Activated naive CD8-positive, alpha-beta T cell treated with anti-CD3 and anti-CD28 coated beads for 36 hours (primary cell): ENCODE results near the gene OR5D16. TPM values are rescaled to one million over a fixed set of nuclear protein-coding genes. Genes with fewer than 3 reads are reported as not detected.
"Not testable (repeated sequence)": the region's sequence is repeated elsewhere in the genome, so short reads cannot be mapped to it uniquely, and the experiment has no call there.

Source experiments
- DNase-seq: peaks from one replicate; pipeline ENCODE4 v3.0.0; 2021
- H3K27ac Mint-ChIP-seq: one replicate; pipeline ENCODE4 v1.8.0; 2022; ENCODE audit warnings: mild to moderate bottlenecking, moderate library complexity, mixed read lengths
- H3K27me3 Mint-ChIP-seq: one replicate; pipeline ENCODE4 v1.8.0; 2022; ENCODE audit warnings: mild to moderate bottlenecking, mixed read lengths
- H3K36me3 Mint-ChIP-seq: one replicate; pipeline ENCODE4 v1.8.0; 2021; ENCODE audit warnings: mild to moderate bottlenecking, mixed read lengths
- H3K4me1 Mint-ChIP-seq: one replicate; pipeline ENCODE4 v1.8.0; 2021; ENCODE audit warnings: mixed read lengths
- H3K4me3 Mint-ChIP-seq: one replicate; pipeline ENCODE4 v1.8.0; 2022; ENCODE audit warnings: mild to moderate bottlenecking, moderate library complexity, mixed read lengths
- H3K9me3 Mint-ChIP-seq: one replicate; pipeline ENCODE4 v1.8.0; 2022; ENCODE audit warnings: mixed read lengths
- total RNA-seq, 2 experiments: library from RNA; stranded (reverse); gene quantifications; one replicate each; pipeline ENCODE4 v1.2.3, GENCODE V29; 2021

Gene OR5D16
- not detected for total RNA-seq

DNA sequence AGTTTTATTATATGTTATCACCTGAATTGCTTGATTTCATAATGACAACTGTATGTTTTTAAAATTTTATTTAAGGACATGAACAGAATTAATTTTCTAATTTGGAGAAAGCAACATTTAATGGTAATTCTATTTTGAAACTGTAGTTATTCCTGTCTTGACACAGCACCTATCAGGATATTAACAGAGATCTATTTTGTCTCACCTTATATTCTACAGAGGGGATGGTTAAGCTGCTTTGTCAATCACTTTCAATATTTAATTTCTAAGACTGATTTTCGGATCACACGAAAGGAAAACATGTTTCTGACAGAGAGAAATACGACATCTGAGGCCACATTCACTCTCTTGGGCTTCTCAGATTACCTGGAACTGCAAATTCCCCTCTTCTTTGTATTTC, at the start of gene OR5D16:
TSS of gene OR5D16 (plus strand) at position 301 of the 400 bp plus-strand sequence. CDS start at position 301, 0 bp downstream.
- Mint-ChIP-seq H3K9me3 (peaks cover 10% of the 10 kb centered on the region), H3K4me1 (no peaks in the 10 kb centered on the region), H3K27me3 (no peaks in the 10 kb centered on the region), H3K27ac (no peak within 1 kb of the TSS), H3K36me3 (no peaks in the 10 kb centered on the region), H3K4me3 (no peak within 1 kb of the TSS)
- DNase-seq: no peak

DNA sequence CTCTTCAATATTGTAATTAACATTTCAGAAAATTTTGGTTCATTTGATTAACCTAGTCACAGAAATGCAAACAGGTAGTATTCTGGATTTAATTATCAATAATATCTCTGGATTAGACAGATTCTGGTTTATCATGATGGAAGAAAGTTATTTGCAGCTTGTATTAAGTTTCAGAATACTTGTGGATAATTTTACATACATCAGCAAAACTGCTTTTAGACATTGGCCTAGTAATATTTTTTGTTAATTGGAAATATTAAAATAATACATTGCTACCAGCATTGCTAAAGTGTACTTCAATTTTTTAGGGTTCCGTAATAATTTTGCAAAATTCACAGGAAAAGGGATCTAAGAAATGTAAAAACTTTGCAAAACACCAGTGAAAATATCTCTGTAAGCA, 46.9 kb upstream of the OR5D16 start:
- H3K9me3 Mint-ChIP-seq: peaks cover 4% of the 10 kb centered on the region

DNA sequence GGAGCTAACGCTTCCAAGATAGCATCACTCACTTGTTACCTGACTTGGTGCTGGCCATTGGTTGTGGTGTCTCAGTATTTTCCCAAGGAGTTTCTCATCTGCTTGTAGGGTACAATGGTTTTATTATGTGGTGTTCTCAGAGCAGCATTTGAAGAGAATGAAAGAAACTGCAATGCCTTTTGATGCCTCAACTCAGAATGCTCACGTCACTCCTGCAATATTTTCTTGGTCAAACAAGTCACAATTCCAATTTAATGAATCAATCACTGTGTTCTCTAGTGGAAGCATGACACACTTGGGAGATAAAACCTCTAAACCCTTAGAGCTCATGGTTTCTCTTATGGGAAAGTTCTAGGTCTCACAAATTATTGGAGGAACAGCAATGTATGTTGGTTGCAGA, 45.2 kb upstream of the OR5D16 start:
- H3K36me3 Mint-ChIP-seq: no peaks in the 10 kb centered on the region
- H3K9me3 Mint-ChIP-seq: no peaks in the 10 kb centered on the region
- no peak overlapping the region for H3K27ac Mint-ChIP-seq
- no peaks in the 10 kb centered on the region for H3K27me3 Mint-ChIP-seq
- no peak overlapping the region for H3K4me3 Mint-ChIP-seq
- no peaks in the 10 kb centered on the region for H3K4me1 Mint-ChIP-seq
- DNase-seq: no peak

More for the DNA sequence above, 46.9 kb upstream of the OR5D16 start:
- Mint-ChIP-seq H3K36me3 (no peaks in the 10 kb centered on the region), H3K4me1 (no peaks in the 10 kb centered on the region), H3K27ac (no peak overlapping the region), H3K27me3 (no peaks in the 10 kb centered on the region), H3K4me3 (no peak overlapping the region)
- no peak for DNase-seq

DNA sequence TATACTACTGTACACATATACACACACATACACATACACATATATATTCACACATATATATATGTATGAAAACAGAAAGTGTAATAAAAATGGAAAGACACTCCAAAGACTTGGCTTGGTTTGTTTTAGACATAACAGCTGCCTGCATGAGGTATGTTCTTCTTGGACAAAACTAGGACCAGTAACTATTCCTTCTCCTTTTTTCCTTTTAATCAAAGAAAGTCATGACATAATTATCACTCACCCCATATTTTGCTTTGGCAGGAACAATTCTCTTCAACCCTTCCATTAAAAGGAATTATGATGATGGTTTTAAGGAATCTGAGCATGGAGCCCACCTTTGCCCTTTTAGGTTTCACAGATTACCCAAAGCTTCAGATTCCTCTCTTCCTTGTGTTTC, 43.3 kb upstream of the OR5D16 start, which contains the start of gene OR5D14:
TSS of gene OR5D14 (plus strand) at position 301 of the 400 bp plus-strand sequence. CDS start at position 301, 0 bp downstream.
- H3K4me3 Mint-ChIP-seq: no peak within 1 kb of the TSS
- no peaks in the 10 kb centered on the region for H3K27me3 Mint-ChIP-seq
- H3K9me3 Mint-ChIP-seq: peaks cover 3% of the 10 kb centered on the region
- no peaks in the 10 kb centered on the region for H3K36me3 Mint-ChIP-seq
- H3K27ac Mint-ChIP-seq: no peak within 1 kb of the TSS
- no peak for DNase-seq
- H3K4me1 Mint-ChIP-seq: no peaks in the 10 kb centered on the region

DNA sequence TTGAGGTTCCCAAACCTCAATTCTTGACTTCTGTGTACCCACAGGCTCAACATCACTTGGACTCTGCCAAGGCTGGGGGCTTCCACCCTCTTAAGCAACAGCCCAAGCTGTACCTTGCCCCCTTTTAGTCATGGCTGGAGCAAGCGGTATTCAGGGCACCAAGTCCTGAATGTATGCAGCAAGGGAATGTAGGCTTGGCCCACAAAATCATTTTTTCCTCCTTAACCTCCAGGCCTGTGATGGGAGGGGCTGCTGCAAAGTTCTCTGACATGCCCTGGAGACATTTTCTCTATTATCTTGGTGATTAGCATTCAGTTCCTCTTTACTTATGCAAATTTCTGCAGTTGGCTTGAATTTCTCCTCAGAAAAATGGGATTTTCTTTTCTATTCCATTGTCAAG, 32.3 kb upstream of the OR5D16 start:
- Mint-ChIP-seq H3K36me3 (no peaks in the 10 kb centered on the region), H3K4me3 (no peak overlapping the region), H3K4me1 (no peaks in the 10 kb centered on the region), H3K9me3 (peaks cover 28% of the 10 kb centered on the region), H3K27ac (no peak overlapping the region), H3K27me3 (no peaks in the 10 kb centered on the region)
- no peak for DNase-seq

DNA sequence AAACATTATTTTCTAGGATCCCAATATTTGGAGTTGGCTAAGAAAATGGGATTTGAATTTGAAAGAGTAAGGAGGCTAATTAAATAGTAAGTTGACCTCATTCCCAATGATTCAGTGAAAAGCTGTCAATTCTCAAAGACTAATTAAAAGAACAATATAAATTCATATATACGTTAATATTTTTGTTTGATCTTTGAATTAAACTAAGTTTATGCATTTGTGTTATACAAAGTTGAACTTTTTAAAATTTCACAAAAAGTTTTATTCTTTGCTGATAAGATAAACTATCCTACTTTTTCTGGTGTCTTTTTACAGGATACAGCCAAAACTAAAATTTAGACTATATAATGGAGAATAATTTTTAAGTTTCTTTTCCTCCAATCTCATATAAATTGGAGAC, 27.5 kb upstream of the OR5D16 start, which contains the start of gene OR5L1:
TSS of gene OR5L1 (plus strand) at position 301 of the 400 bp plus-strand sequence. CDS start 100 bp downstream, outside the sequence.
- H3K36me3 Mint-ChIP-seq: no peaks in the 10 kb centered on the region
- H3K9me3 Mint-ChIP-seq: peaks cover 14% of the 10 kb centered on the region

DNA sequence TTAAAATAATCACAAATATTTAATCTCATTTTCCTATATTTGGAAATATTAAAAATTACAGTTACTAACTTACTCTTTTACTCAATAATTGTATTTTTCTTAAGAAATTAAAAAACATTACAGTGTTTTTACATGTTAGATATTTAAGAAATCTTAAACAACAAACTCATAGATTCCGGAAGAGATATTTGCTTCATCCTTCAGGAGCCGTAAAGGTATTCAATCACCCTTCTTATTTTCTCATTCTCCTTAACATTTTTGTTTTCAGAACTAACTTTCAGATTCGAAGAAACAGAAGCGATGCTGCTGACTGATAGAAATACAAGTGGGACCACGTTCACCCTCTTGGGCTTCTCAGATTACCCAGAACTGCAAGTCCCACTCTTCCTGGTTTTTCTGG, 19.2 kb upstream of the OR5D16 start, which contains the start of gene OR5D18:
TSS of gene OR5D18 (plus strand) at position 301 of the 400 bp plus-strand sequence. CDS start at position 301, 0 bp downstream.
- no peak for DNase-seq
- Mint-ChIP-seq H3K4me3 (no peak within 1 kb of the TSS), H3K36me3 (no peaks in the 10 kb centered on the region), H3K4me1 (no peaks in the 10 kb centered on the region), H3K27me3 (no peaks in the 10 kb centered on the region), H3K27ac (no peak within 1 kb of the TSS), H3K9me3 (peaks cover 19% of the 10 kb centered on the region)

More for the DNA sequence above, 27.5 kb upstream of the OR5D16 start, which contains the start of gene OR5L1:
- Mint-ChIP-seq H3K4me3 (no peak within 1 kb of the TSS), H3K4me1 (no peaks in the 10 kb centered on the region), H3K27ac (no peak within 1 kb of the TSS), H3K27me3 (no peaks in the 10 kb centered on the region)
- DNase-seq: no peak

DNA sequence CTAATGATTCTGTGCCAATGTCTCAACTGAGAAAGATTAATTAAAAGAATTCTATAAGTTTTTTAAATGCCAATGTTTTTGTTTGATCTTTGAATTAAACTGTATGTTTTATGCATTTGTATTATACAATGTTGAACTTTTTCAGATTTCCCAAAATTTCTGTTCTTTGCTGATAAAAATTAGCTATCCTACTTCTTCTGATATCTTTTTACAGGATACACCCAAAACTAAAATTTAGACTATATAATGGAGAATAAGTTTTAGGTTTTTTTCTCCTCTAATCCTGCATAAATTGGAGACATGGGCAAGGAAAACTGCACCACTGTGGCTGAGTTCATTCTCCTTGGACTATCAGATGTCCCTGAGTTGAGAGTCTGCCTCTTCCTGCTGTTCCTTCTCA, 11.6 kb upstream of the OR5D16 start, which contains the start of gene OR5L2:
TSS of gene OR5L2 (plus strand) at position 301 of the 400 bp plus-strand sequence. CDS start at position 301, 0 bp downstream.
- Mint-ChIP-seq H3K4me3 (no peak within 1 kb of the TSS), H3K9me3 (peaks cover 5% of the 10 kb centered on the region), H3K27me3 (no peaks in the 10 kb centered on the region), H3K4me1 (no peaks in the 10 kb centered on the region), H3K27ac (no peak within 1 kb of the TSS), H3K36me3 (no peaks in the 10 kb centered on the region)
- no peak for DNase-seq

DNA sequence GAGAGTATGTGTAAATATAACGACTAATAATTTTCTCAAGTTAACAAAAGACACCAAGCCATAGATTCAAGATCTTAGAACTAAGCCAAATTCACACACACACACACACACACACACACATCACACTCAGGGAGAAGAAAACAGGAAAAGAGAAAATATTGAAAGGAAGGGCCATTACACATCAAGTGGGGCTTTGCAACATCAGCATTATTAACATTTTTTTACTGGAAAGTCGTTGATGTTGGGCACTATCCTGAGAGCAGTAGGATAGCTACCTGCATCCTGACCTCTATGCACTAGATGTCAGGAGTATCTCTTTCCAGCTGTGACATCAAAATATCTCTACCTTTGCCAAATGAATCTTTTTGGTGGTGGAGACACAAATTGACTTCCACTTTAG, 8.9 kb downstream of the OR5D16 start:
- no peak overlapping the region for H3K27ac Mint-ChIP-seq
- no peaks in the 10 kb centered on the region for H3K36me3 Mint-ChIP-seq
- no peak for DNase-seq
- H3K4me3 Mint-ChIP-seq: no peak overlapping the region
- H3K9me3 Mint-ChIP-seq: peaks cover 13% of the 10 kb centered on the region
- H3K27me3 Mint-ChIP-seq: no peaks in the 10 kb centered on the region
- no peaks in the 10 kb centered on the region for H3K4me1 Mint-ChIP-seq

DNA sequence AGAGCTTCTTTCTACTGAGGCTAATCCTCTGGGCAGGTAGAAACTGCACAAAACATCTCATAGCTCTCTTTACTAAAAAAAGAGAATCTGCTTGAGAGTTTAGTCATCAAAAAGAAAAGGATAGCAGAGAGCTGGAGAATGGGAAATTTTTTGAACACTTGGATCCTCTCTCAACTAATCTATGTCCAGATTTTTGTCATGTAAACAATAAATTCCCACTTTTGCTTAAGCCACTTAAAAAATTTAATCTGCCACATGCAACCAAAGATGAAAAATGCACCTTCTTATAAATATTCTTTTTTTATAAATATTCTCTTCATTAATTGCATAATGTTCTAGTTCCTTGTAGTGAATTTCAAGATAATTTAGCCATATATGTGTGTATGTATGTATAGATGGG, 10.5 kb downstream of the OR5D16 start:
- Mint-ChIP-seq H3K27ac (no peak overlapping the region), H3K4me1 (no peaks in the 10 kb centered on the region), H3K9me3 (peaks cover 16% of the 10 kb centered on the region), H3K4me3 (no peak overlapping the region), H3K27me3 (no peaks in the 10 kb centered on the region), H3K36me3 (no peaks in the 10 kb centered on the region)
- DNase-seq: no peak

DNA sequence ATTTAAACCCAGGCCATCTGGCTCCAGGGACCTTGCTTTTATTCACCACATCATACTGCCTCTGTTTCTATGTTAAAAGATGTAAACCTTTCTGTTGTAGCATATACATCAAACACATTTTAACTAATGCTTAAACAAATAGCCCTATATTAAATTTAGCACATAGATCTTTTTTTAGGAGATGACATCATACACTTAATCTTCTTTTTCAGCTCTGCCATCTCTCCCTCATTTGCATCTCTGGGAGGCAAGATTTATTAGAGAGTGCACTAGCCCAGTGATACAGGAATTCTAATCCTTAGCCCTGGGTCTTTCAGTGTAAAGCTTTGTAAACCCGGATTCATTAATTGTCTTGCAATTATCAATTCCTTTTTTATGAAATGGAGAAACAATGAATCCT, 13.6 kb downstream of the OR5D16 start:
- H3K36me3 Mint-ChIP-seq: no peaks in the 10 kb centered on the region
- no peaks in the 10 kb centered on the region for H3K4me1 Mint-ChIP-seq
- no peak overlapping the region for H3K27ac Mint-ChIP-seq
- no peak for DNase-seq
- no peak overlapping the region for H3K4me3 Mint-ChIP-seq
- H3K9me3 Mint-ChIP-seq: peaks cover 6% of the 10 kb centered on the region
- H3K27me3 Mint-ChIP-seq: no peaks in the 10 kb centered on the region

DNA sequence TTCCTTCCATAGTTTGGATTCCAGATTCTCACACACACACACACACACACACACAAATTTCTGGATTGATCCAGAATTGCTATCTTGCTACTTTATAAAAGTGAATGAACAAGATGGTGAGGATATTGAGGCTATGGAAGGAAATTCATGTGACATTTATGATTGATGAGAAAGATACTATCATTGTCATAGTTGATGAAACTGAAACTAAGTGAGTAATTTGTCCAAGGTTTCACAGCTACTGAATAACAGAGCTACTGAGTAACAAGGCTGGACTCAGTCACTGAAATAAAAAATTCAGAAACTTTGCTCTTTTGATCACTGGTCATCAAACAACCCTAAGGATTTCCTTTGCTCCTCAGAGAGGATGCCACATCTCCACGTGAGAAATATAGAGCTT, 16.2 kb downstream of the OR5D16 start:
- no peak overlapping the region for H3K4me3 Mint-ChIP-seq
- DNase-seq: no peak
- H3K9me3 Mint-ChIP-seq: peaks cover 8% of the 10 kb centered on the region
- no peaks in the 10 kb centered on the region for H3K36me3 Mint-ChIP-seq
- H3K27me3 Mint-ChIP-seq: no peaks in the 10 kb centered on the region
- H3K4me1 Mint-ChIP-seq: no peaks in the 10 kb centered on the region
- no peak overlapping the region for H3K27ac Mint-ChIP-seq

DNA sequence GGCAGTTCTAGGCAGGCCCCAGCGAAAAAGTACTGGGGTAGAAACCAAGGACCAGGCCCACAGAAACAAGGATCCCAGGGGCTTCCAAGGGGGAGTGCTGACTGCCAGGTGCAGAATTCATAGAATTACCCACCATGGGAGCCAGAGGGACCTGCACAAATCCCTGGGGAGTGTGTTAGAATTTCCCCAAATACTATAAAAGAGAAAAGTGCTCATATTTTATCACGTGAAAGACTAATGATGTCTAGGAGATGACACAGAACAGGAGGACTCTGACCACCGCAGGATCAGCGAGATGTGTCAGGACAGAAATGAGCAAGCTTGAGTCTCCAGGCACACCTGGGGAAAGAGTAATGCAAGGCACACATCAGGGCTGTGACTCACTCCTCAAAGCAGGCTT, 28.8 kb downstream of the OR5D16 start:
- not testable (repeated sequence) for H3K4me1 Mint-ChIP-seq, H3K4me3 Mint-ChIP-seq, H3K27me3 Mint-ChIP-seq, H3K36me3 Mint-ChIP-seq, DNase-seq, H3K27ac Mint-ChIP-seq, H3K9me3 Mint-ChIP-seq

DNA sequence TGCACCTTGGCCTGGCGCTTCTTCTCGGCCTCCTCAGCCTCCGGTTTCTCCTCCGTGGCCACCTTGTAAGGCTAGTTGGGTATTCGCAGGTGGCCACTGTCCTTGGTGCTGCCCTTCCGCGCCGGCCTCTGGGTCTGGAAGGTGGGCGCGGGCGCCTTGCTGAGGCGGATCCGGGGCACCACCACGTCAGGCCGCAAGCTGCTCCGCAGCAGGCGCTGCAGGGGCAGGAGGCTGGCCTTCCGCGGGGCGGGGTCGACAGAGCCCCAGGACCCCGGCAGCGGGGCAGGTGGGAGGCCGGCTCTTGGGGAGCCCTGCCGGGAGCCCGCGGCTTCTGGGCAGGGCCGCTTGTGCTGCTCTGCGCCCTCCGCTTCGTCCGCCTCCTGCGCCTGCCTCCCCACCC, 34.2 kb downstream of the OR5D16 start:
- DNase-seq, H3K27me3 Mint-ChIP-seq, H3K4me1 Mint-ChIP-seq, H3K9me3 Mint-ChIP-seq, H3K27ac Mint-ChIP-seq, H3K4me3 Mint-ChIP-seq, H3K36me3 Mint-ChIP-seq: not testable (repeated sequence)

DNA sequence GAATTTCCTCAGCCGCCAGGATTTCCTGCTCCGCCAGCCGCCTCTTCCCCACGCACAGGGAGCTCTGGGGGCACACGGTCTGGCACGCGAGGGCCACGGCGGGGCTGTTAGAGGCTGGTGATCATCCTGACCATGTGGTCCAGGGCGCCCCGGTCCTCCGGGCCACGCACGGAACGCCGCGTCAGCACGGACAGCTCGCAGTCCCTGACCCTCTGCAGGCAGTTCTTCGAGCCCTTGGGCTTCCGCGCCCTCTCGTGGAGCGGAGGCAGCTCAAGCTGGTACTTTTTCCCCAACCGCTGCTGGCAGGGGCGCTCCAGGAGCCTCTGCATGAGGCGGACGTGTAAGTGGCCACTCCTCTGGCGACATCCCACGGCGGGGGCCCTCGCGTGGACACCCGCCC, 34.6 kb downstream of the OR5D16 start:
- H3K27me3 Mint-ChIP-seq, H3K9me3 Mint-ChIP-seq, H3K4me1 Mint-ChIP-seq, DNase-seq, H3K36me3 Mint-ChIP-seq, H3K4me3 Mint-ChIP-seq, H3K27ac Mint-ChIP-seq: not testable (repeated sequence)

DNA sequence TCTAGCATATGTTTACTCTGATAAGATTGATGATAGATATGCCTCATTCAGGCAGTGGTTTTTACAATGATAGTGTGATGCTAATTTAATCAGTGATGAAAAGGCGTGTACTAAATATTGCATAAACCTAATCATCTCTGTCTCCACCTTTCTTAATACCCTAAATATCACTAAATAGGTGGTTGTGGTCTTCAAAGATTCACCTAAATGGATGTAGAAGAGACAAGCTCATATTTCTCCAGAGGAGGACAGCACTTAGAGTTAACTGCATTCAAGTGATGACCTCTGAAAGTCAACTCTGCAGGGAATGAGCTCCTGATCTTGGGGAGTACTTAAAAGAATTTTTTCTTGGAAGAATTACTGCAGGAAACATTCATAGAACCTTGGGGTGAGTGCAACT, 44.4 kb downstream of the OR5D16 start, which contains the start of gene TRIM51:
TSS of gene TRIM51 (plus strand) at position 301 of the 400 bp plus-strand sequence. CDS start 2,132 bp downstream, outside the sequence.
- not testable (repeated sequence) for H3K4me3 Mint-ChIP-seq, H3K4me1 Mint-ChIP-seq, H3K27me3 Mint-ChIP-seq, DNase-seq, H3K9me3 Mint-ChIP-seq, H3K36me3 Mint-ChIP-seq, H3K27ac Mint-ChIP-seq
